MM.1S (cell line): ENCODE results near the gene INTS15.

Experiments used
- CTCF ChIP-seq: fragments of 300-600 bp; sonication (generic); IDR thresholded peaks from 2 replicates; pipeline ENCODE4 v1.5.1; 2016; ENCODE audit warnings: antibody characterized with exemption, low read length, mixed read lengths
- EZH2 ChIP-seq: fragments of 300-600 bp; sonication (generic); optimal IDR thresholded peaks from 2 replicates; pipeline ENCODE3; 2017; ENCODE audit warnings: low read depth, mild to moderate bottlenecking, antibody characterized with exemption, low read length, mixed read lengths

- no peak; the same call in 1 of the 2 replicates for TF ChIP-seq CTCF
- no peak for TF ChIP-seq EZH2
Observed at GRCh38 chr7:6579446-6579845, 10.4 kb upstream of the INTS15 start.
